Measurements from ENCODE around the gene ARV1. TPM values are rescaled to one million over a fixed set of nuclear protein-coding genes. Genes with fewer than 3 reads are reported as not detected.

ARV1 gene
- total RNA-seq, 1 experiment from 2014 or later, result 51.8 TPM

GRCh38 chr1:230987448-230987847, 8.6 kb downstream of the ARV1 start:
- H3K36me3 Mint-ChIP-seq (ENCODE audit: insufficient read depth, unreplicated experiment), result peaks cover 51% of the 10 kb centered on the region
- no peak overlapping the region for H3K27ac Mint-ChIP-seq (ENCODE audit: low read depth, unreplicated experiment)
- no peak for TF ChIP-seq CTCF (IDR thresholded peaks at IDR 0.05; ENCODE audit: unreplicated experiment)
- H3K9me3 Mint-ChIP-seq (ENCODE audit: unreplicated experiment), result no peaks in the 10 kb centered on the region
- peaks cover 11% of the 10 kb centered on the region for H3K4me1 Mint-ChIP-seq (ENCODE audit: insufficient read depth, unreplicated experiment)
- intact Hi-C loops (cut with micrococcal nuclease), result loop anchor here (2.0 to 5.0 kb wide), 2 partner anchors 71 to 615 kb away; no protein-coding TSS in a partner anchor
- DNase-seq (ENCODE audit: unreplicated experiment), result no peak
- CTCF ChIA-PET, result interaction anchor here (0.6 to 1.4 kb wide), 5 partner anchors 25 to 226 kb away, joined by 3 to 5 read pairs (median 3); no protein-coding TSS in a partner anchor
- no peak overlapping the region for H3K4me3 Mint-ChIP-seq (ENCODE audit: unreplicated experiment)
- POLR2A ChIA-PET, result interaction anchor here (1.0 to 10.7 kb wide), 4 partner anchors 10 to 162 kb away, joined by 3 to 76 read pairs (median 8); partner anchors contain the start of genes ARV1, FAM89A and TTC13
- no peaks in the 10 kb centered on the region for H3K27me3 Mint-ChIP-seq (ENCODE audit: insufficient read depth, unreplicated experiment)
- BruUV-seq (replicated peaks), result no TSS peak

- Mint-ChIP-seq H3K36me3 (ENCODE audit: insufficient read depth, unreplicated experiment) (peaks cover 38% of the 10 kb centered on the region), H3K27me3 (ENCODE audit: insufficient read depth, unreplicated experiment) (no peaks in the 10 kb centered on the region), H3K9me3 (ENCODE audit: unreplicated experiment) (no peaks in the 10 kb centered on the region), H3K27ac (ENCODE audit: low read depth, unreplicated experiment) (no peak overlapping the region), H3K4me3 (ENCODE audit: unreplicated experiment) (no peak overlapping the region), H3K4me1 (ENCODE audit: insufficient read depth, unreplicated experiment) (peaks cover 5% of the 10 kb centered on the region)
- TF ChIP-seq CTCF (IDR thresholded peaks at IDR 0.05; ENCODE audit: unreplicated experiment), result no peak
- intact Hi-C loops (cut with micrococcal nuclease), result no loop called here
- ChIA-PET POLR2A (interaction anchor here (0.7 to 10.7 kb wide), 4 partner anchors 9 to 41 kb away, joined by 3 to 76 read pairs (median 6); partner anchors contain the start of genes ARV1 and TTC13), CTCF (interaction anchor here (0.6 to 1.7 kb wide), 4 partner anchors 21 to 334 kb away, joined by 3 to 4 read pairs (median 3); no protein-coding TSS in a partner anchor)
- no peak for DNase-seq (ENCODE audit: unreplicated experiment)
- no TSS peak for BruUV-seq (replicated peaks)
Observed at GRCh38 chr1:230992100-230992774, 13.3 kb downstream of the ARV1 start.

DNA sequence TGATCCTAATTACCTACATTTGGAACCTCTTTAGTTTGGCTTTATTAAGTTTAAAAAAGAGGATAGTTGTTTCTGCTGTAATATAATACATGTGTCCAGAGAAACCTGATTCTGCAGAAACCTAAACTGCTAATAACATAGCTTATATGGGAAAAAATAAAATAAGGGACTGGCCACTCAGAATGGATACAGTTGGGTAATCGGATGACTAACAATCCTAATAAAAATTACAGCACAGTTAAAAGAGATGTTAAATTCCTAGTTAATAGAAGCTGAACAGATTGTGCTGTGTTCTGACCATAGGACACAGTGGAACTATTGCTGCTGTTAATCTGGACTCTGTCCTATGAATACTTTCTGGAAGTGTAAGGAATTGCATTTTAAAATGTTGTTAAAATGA, 16.0 kb downstream of the ARV1 start:
- CTCF ChIA-PET, result interaction anchor here (0.8 kb wide), 1 partner anchor 226 kb away, joined by 3 read pairs; no protein-coding TSS in a partner anchor
- TF ChIP-seq CTCF (IDR thresholded peaks at IDR 0.05; ENCODE audit: unreplicated experiment), result no peak
- POLR2A ChIA-PET, result interaction anchor here (0.9 to 10.7 kb wide), 2 partner anchors 17 to 18 kb away, joined by 4 to 76 read pairs; partner anchors contain the start of genes ARV1 and TTC13
- no peak overlapping the region for H3K4me3 Mint-ChIP-seq (ENCODE audit: unreplicated experiment)
- peaks cover 27% of the 10 kb centered on the region for H3K36me3 Mint-ChIP-seq (ENCODE audit: insufficient read depth, unreplicated experiment)
- H3K27ac Mint-ChIP-seq (ENCODE audit: low read depth, unreplicated experiment), result no peak overlapping the region
- no peaks in the 10 kb centered on the region for H3K4me1 Mint-ChIP-seq (ENCODE audit: insufficient read depth, unreplicated experiment)
- H3K27me3 Mint-ChIP-seq (ENCODE audit: insufficient read depth, unreplicated experiment), result no peaks in the 10 kb centered on the region
- intact Hi-C loops (cut with micrococcal nuclease), result no loop called here
- DNase-seq (ENCODE audit: unreplicated experiment), result no peak
- no peaks in the 10 kb centered on the region for H3K9me3 Mint-ChIP-seq (ENCODE audit: unreplicated experiment)
- no TSS peak for BruUV-seq (replicated peaks)

- no peak for DNase-seq (ENCODE audit: unreplicated experiment)
- ChIA-PET CTCF (no interaction called here), POLR2A (interaction anchor here (0.7 to 1.9 kb wide), 6 partner anchors 10 to 442 kb away, joined by 3 to 8 read pairs (median 3); partner anchors contain the start of gene ARV1)
- BruUV-seq (replicated peaks), result no TSS peak
- Mint-ChIP-seq H3K4me1 (ENCODE audit: insufficient read depth, unreplicated experiment) (no peaks in the 10 kb centered on the region), H3K27ac (ENCODE audit: low read depth, unreplicated experiment) (no peak overlapping the region), H3K36me3 (ENCODE audit: insufficient read depth, unreplicated experiment) (no peaks in the 10 kb centered on the region), H3K4me3 (ENCODE audit: unreplicated experiment) (no peak overlapping the region), H3K9me3 (ENCODE audit: unreplicated experiment) (peaks cover 19% of the 10 kb centered on the region), H3K27me3 (ENCODE audit: insufficient read depth, unreplicated experiment) (no peaks in the 10 kb centered on the region)
- TF ChIP-seq CTCF (IDR thresholded peaks at IDR 0.05; ENCODE audit: unreplicated experiment), result no peak
- intact Hi-C loops (cut with micrococcal nuclease), result no loop called here
Observed at GRCh38 chr1:231000201-231000600, 21.3 kb downstream of the ARV1 start.

Data from MCF 10A (cell line).